Fibroblast of villous mesenchyme (primary cell): Measurements from ENCODE around the gene MCCC2. TPM values are rescaled to one million over a fixed set of nuclear protein-coding genes. Genes with fewer than 3 reads are reported as not detected.
"Not testable (repeated sequence)": the region's sequence is repeated elsewhere in the genome, so short reads cannot be mapped to it uniquely, and the experiment has no call there.

Experiments used
- DNase-seq: peaks from one replicate; pipeline ENCODE4 v3.0.0-alpha.2; 2010; ENCODE audit warnings: low read depth
- H3K4me3 ChIP-seq: 2 replicates; pipeline ENCODE4 v1.5.1; 2011; ENCODE audit warnings: low read depth, mild to moderate bottlenecking, low read length
- total RNA-seq: library from RNA; depleted of rRNA; stranded (reverse); fragments of >200 nt; gene quantifications from 2 replicates; pipeline ENCODE4 v1.2.3, GENCODE V29; 2012
- TF ChIP-seq, protein P1 (sequence below): IDR thresholded peaks from 2 replicates; pipeline ENCODE4 v1.5.1; 2012; ENCODE audit warnings: low read depth, mild to moderate bottlenecking, low read length; ENCODE audit not compliant: insufficient read depth

Gene MCCC2
- total RNA-seq, 1 donor: 25.9 TPM

DNA sequence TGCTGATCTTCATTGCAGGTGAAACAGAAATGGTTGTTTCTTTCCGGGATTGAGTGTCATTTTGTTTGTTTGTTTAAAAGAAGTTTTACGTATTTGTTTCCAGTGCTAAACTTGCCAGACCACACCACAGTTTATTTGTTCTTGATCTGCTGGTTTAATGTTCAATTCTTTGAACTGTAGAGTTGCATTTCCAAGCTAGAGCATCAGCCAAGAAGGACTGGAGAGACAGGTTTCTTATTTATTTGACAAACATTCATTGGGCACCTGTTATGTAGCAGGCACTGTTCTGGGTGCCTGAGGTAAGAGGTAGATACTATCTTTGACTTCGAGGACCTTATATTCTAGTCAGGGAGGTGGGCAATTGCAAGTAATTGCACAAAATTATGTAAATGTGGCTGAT is 45.0 kb downstream of the MCCC2 start:
- DNase-seq: no peak
- TF ChIP-seq, protein P1, sequence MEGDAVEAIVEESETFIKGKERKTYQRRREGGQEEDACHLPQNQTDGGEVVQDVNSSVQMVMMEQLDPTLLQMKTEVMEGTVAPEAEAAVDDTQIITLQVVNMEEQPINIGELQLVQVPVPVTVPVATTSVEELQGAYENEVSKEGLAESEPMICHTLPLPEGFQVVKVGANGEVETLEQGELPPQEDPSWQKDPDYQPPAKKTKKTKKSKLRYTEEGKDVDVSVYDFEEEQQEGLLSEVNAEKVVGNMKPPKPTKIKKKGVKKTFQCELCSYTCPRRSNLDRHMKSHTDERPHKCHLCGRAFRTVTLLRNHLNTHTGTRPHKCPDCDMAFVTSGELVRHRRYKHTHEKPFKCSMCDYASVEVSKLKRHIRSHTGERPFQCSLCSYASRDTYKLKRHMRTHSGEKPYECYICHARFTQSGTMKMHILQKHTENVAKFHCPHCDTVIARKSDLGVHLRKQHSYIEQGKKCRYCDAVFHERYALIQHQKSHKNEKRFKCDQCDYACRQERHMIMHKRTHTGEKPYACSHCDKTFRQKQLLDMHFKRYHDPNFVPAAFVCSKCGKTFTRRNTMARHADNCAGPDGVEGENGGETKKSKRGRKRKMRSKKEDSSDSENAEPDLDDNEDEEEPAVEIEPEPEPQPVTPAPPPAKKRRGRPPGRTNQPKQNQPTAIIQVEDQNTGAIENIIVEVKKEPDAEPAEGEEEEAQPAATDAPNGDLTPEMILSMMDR: no peak
- no peak overlapping the region for H3K4me3 ChIP-seq

DNA sequence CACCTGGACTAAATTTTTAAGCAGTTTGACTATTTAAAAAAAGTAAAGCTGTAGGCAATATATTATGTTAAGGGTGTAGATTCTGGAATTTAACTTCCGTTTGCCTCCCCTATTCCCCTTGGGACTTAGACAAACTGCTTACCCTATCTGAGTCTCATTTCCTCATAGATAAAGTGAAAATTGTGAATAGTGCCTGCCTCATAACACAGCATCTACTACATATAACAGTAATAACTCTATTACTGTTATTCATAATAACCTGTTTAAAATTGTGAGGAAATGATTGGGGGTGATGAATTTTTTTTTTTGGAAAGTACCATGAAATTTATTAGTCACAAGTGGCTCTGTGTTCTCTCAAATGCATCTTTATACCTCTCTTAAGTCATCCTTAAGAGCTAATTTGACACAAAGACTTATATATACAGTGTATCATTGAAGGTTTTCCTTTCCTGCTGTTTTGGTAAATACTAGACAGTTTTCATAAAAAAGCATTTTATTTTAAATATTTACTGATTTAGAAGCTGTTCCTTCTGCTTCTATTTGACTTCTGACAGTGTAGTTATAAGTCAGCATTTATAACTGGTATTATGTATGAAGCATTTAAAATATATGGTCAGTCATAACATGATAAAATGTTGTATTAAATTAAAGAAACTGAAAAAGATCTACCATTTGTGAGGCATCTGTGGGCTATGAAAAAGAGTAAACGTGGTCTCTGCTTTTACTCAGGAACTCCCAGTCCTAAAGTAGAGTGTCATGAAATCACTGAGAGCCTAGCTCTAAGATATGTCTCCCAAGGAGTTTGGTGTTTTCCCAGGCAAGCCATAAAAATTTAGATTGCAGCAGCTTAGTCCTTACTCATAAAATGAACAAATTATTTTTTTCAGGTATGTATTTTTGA is 46.4 kb downstream of the MCCC2 start:
- no peak overlapping the region for H3K4me3 ChIP-seq
- DNase-seq: no peak
- TF ChIP-seq, protein P1: no peak

DNA sequence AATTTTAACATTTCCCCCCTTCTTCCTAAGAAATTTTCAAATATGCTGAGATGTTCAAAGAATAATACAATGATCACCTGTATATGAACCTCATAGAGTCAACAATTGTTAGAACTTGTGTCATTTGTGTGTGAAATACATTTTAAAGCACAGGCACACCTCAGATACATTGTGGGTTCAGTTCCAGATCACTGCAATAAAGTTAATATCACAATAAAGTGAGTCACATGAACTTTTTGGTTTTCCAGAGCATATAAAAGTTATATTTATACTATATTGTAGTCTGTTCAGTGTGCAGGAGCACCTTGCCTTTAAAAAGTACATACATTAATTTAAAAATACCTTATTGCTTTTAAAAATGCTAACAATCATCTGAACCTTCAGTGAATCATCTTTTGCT is 50.0 kb downstream of the MCCC2 start:
- no peak overlapping the region for H3K4me3 ChIP-seq
- TF ChIP-seq, protein P1: no peak
- no peak for DNase-seq

DNA sequence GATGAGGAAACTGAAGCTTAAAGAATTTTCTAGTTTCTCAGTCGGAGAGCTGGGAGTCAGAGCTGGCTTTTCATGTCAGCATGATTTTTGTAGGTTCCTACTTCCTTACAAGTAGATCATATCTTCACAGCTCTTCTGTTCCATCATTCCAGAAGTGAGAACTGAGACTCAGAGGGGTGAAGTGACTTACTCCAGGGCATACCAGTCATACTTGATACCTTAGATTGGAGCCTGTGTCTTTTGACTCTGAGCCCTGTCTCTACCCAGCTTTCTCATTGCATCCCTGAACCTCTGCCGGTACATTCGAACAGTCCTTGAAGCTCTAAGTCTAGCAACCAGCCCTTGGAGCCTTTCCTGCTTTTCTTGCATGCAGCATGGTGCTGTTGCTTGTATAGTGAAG is 53.3 kb downstream of the MCCC2 start:
- no peak for DNase-seq
- H3K4me3 ChIP-seq: no peak overlapping the region
- TF ChIP-seq, protein P1: no peak

- DNase-seq: no peak
Observed at GRCh38 chr5:71645030-71645429, 57.9 kb downstream of the MCCC2 start.

DNA sequence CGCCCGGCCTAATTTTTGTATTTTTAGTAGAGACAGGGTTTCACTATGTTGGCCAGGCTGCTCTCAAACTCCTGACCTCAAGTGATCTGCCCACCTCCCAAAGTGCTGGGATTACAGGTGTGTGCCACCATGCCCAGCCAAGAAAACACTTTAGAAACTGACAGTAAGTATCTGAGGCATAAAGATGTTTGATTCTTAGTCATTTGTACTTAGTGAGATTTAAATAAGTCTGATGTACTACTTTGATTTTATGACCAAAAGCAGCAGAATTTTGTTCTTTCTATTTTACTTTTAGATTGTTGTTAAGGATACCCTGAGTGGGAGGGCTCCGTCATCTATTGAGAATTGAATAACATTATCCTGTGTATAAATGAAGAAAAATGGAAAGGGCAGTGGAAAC is 63.8 kb downstream of the MCCC2 start:
- not testable (repeated sequence) for DNase-seq, H3K4me3 ChIP-seq

More at GRCh38 chr5:71645030-71645429, 57.9 kb downstream of the MCCC2 start:
- TF ChIP-seq, protein P1: no peak
- H3K4me3 ChIP-seq: no peak overlapping the region

- H3K4me3 ChIP-seq: no peak overlapping the region
- TF ChIP-seq, protein P1: no peak
- no peak for DNase-seq
Observed at GRCh38 chr5:71651579-71651978, 64.4 kb downstream of the MCCC2 start.
